Left renal pelvis (tissue), 4 donors: ENCODE data around the gene ZNF19. TPM values are rescaled to one million over a fixed set of nuclear protein-coding genes. Genes with fewer than 3 reads are reported as not detected.
A peak's percentile ranks its signal among the peaks of the same experiment; 100 is the strongest.

ENCODE experiments used
- DNase-seq, 4 donors: peaks; one replicate each; pipeline ENCODE4 v3.0.0-alpha.2; 2013; ENCODE audit warnings: low read depth in 4 of 4, low spot score in 3 of 4
- polyA plus RNA-seq, 4 donors: library from polyadenylated mRNA; unstranded; fragments of 120-200 nt; gene quantifications; one replicate each; pipeline ENCODE4 v1.2.1, GENCODE V29; 2013; ENCODE audit not compliant: insufficient read length in 4 of 4

The ZNF19 gene
- polyA plus RNA-seq, 4 donors: 4.7 to 16.5 (median 15.3) TPM

DNA sequence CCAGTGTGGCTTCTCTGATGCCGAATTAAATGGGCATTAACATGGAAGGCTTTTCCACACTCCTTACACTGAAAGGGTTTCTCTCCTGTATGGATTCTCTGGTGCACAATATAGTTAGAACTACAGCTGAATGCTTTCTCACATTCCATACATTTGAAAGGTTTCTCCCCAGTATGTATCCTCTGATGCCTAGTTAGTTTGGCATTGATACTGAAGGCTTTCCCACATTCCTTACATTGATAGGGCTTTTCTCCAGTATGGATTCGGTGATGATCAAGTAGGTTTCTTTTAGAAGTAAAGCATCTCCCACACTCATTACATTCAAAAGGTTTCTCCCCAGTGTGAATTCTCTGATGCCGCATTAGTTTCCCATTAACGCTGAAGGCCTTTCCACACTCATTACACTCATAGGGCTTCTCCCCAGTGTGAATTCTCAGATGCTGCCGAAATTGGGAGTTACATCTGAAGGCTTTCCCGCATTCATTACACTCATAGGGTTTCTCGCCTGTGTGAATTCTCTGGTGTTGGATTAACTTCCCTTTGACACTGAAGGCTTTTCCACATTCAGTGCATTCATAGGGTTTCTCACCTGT lies 40.8 kb downstream of the ZNF19 start:
- DNase-seq: no peak

- DNase-seq: no peak
Measured at GRCh38 chr16:71443714-71444113, 45.4 kb downstream of the ZNF19 start.

DNA sequence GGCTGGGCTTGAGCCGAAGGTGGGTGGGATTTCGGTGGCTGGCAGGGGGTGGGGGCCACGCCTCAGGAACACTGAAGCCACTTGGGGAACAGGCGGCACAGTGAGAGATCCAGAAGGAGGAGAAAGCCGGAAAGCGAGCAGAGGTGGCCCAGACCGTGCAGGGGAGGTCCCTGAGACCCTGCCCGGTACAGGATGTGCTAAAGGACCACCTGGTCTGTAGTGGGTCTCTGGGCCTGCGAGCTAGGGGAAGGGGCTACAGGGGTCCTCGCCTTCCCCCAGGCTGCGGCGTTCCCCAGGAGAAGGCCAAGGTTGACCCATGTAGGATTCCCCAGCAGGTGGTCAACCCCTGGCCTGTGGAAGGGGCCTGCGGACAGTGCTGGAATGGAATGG lies 47.1 kb downstream of the ZNF19 start, which contains the start of gene TLE7:
Gene TLE7, minus strand, starts transcription at position 4 of the 390 bp plus-strand sequence. CDS start 8,730 bp downstream, outside the sequence.
- no peak for DNase-seq

GRCh38 chr16:71441348-71442050 lies 47.6 kb downstream of the ZNF19 start:
- DNase-seq: no peak

GRCh38 chr16:71440669-71441347 lies 48.3 kb downstream of the ZNF19 start:
- DNase-seq: no peak

DNA sequence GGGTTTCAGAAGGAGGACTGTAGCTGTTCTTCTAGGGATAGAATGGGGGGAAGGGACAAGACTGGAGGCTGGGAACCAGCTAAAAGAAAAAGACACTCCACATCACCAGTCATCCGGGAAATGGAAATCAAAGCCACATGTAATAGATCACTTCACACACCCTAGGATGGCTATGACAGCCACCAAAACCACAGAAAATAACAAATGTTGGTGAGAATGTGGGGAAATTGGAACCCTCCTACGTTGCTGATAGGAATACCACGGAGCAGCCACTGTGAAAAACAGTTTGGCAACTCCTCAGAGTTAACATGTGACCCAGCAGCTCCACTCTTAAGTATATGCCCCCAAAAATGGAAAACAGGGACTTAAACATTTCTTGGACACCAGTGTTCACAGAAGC lies 49.6 kb downstream of the ZNF19 start:
- DNase-seq: no peak

GRCh38 chr16:71436473-71436872 lies 52.7 kb downstream of the ZNF19 start:
- DNase-seq: no peak

DNA sequence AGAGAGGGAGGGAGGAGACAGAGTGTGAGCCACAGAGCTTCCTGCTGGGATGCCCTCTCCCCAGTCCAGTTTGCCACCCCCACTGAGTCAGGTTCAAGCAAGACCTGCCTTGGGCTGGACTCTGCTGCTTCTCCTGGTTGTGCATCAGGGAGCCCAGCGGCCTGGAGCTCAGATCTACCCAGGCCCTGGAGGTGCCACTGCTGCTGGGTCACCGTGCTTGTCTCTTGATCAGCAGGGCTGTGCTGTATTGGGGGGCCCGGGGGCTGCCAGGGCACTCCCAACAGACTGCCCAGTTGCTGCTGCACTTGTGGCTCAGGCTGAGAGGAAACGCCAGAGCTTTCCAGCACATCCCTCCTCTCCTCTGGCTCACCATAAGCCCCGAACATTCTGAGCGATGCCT lies 56.2 kb downstream of the ZNF19 start:
- DNase-seq: no peak

DNA sequence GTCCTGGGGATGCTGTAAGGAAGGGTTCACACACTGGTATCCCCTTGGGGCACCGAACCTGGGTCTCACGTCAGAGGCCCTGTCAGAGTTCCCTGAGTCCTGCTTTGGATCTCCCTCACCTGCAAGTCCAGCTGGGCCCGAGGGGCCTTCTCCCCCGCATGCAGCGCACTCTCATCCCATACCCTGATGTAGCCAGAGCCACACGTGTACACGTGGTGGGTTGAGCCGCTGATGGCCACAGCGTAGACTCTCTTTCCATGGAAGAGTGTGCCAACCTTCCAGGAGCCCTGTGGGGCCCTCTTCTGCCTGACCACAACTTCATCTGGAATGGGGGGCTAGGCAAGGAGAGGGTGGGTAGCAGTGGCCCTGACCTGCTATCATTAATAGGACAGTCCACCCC lies 57.1 kb downstream of the ZNF19 start:
- DNase-seq: no peak

DNA sequence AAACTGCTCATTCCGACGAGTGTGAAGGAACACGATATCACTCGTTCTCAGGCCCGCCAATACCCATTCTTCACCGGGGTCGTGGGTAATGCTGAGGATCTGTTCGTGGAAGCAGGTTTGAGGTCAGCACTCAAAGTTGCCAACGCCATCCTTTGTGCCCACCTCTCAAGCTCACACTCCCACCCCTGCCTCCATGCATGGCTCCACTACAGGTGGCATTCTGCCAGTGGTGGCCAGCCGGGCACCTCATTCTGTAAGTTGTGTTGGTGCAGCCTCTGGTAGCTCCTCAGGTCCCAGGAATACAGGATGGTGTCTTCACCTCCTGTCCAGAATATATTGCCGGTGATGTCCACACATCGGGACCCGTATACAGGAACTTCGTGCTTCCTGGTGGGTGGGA lies 57.9 kb downstream of the ZNF19 start:
- DNase-seq: no peak

GRCh38 chr16:71430744-71431143 lies 58.4 kb downstream of the ZNF19 start:
- no peak for DNase-seq

GRCh38 chr16:71429581-71429980 lies 59.5 kb downstream of the ZNF19 start:
- DNase-seq: no peak

DNA sequence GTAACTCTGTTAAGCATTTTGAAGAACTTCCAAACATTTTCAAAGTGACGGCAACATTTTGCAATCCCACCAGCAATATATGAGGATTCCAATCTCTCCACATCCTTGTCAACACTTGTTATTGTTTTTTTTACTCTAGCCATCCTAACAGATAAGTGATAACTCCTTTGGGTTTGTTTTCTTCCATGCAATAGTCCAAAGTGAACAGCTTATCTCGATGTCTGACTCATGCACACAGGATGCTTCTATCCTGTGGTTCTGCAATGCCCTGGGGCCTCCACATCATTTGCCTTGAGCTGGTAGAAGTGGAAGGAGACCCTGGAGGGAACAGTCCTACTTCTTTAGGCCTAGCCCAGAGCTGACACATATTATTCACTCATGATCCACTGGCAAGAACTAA lies 60.2 kb downstream of the ZNF19 start:
- no peak for DNase-seq

DNA sequence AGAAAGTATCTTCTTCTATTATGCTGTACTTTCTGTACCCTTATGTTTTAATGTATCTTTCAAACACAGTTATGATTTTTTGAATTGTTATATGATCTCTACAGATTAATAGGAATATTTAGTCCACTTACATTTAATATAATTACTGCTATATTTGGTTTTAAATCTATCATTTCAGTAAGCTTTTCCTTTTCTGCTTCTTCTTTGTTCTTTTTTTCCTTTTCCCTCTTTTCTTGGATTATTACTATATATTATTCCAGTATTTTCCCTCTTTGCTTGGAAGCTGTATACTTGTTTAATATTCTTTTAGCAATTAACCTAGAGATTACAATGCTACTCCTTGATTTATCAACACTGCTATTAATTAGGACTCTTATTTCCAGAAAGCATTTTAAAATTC lies 60.7 kb downstream of the ZNF19 start:
- no peak for DNase-seq

- DNase-seq: no peak
Measured at GRCh38 chr16:71426880-71427615, 62.1 kb downstream of the ZNF19 start.

- DNase-seq: peak in 2 of 4 donors; percentile 21 to 27
Measured at GRCh38 chr16:71426069-71426879, 62.9 kb downstream of the ZNF19 start.

GRCh38 chr16:71425746-71426068 lies 63.4 kb downstream of the ZNF19 start:
- no peak for DNase-seq

GRCh38 chr16:71424626-71425025 lies 64.5 kb downstream of the ZNF19 start:
- no peak for DNase-seq

GRCh38 chr16:71423865-71424264 lies 65.3 kb downstream of the ZNF19 start:
- no peak for DNase-seq
